ENCODE results near the gene GNAQ. TPM values are rescaled to one million over a fixed set of nuclear protein-coding genes. Genes with fewer than 3 reads are reported as not detected.

GNAQ gene
- total and polyA plus RNA-seq, 8 donors = 13.1 to 75.3 (median 38.5) TPM

DNA sequence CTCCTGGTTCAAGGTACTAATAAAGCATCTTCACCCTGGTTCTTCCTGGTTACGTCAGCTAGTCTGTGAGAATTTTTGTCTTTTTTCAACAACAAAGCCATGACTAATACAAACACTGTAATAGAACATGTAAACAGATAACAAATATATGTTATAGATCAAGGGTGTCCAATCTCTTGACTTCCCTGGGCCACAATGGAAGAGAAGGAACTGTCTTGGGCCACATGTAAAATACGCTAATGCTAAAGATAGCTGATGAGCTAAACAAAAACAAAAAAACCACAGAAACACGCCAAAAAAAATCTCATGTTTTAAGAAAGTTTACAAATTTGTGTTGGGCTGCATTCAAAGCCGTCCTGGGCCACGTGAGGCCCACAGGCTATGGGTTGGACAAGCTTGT lies 259.0 kb downstream of the GNAQ start:
- Histone ChIP-seq H3K36me3 (peaks cover 0 to 10% (median 4%) of the 10 kb centered on the region in 4 donors), H3K27ac (no peak overlapping the region), H3K4me3 (no peak overlapping the region), H3K9me3 (no peaks in the 10 kb centered on the region), H3K4me1 (peaks cover 0 to 13% (median 0%) of the 10 kb centered on the region in 4 donors), H3K27me3 (no peaks in the 10 kb centered on the region)
- WGBS, 5 donors = 67 to 85% (median 78%) methylated on average over 5 of the region's 5 CpGs
- DNase-seq = no peak
- TF ChIP-seq POLR2A (IDR thresholded peaks at IDR 0.05) (no peak), POLR2AphosphoS5 (IDR thresholded peaks at IDR 0.05) (no peak), EP300 (IDR thresholded peaks at IDR 0.05) (no peak)
- TF ChIP-seq, protein P1, sequence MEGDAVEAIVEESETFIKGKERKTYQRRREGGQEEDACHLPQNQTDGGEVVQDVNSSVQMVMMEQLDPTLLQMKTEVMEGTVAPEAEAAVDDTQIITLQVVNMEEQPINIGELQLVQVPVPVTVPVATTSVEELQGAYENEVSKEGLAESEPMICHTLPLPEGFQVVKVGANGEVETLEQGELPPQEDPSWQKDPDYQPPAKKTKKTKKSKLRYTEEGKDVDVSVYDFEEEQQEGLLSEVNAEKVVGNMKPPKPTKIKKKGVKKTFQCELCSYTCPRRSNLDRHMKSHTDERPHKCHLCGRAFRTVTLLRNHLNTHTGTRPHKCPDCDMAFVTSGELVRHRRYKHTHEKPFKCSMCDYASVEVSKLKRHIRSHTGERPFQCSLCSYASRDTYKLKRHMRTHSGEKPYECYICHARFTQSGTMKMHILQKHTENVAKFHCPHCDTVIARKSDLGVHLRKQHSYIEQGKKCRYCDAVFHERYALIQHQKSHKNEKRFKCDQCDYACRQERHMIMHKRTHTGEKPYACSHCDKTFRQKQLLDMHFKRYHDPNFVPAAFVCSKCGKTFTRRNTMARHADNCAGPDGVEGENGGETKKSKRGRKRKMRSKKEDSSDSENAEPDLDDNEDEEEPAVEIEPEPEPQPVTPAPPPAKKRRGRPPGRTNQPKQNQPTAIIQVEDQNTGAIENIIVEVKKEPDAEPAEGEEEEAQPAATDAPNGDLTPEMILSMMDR (IDR thresholded peaks at IDR 0.05) = no peak
- intact Hi-C loops (cut with DNase I; ENCODE audit: low total_unique reads) = no loop called here

DNA sequence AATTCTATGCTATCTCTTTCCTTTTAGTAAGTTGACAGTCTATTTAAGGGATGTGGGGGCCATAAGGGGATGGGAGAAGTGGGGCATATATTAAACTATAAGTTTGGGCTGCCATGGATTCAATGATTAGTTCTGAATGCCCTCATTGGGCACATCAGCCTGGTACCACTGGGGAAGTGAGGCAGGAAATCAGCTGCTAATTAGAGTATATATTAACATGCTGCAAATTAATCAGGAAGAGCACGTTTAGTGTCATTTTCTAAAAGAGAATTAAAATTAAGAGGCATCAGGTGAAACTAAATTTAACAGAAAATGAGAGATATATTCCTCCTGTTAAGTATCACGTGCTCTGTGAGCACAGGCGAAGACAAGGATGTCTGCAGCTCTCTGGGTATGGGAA lies 260.4 kb downstream of the GNAQ start:
- H3K27me3 ChIP-seq = no peaks in the 10 kb centered on the region
- intact Hi-C loops (cut with DNase I; ENCODE audit: low total_unique reads) = no loop called here
- 85 to 92% (median 90%) methylated on average over 3 of the region's 3 CpGs for WGBS, 5 donors
- DNase-seq = no peak
- peaks cover 0 to 9% (median 1%) of the 10 kb centered on the region in 4 donors for H3K36me3 ChIP-seq
- TF ChIP-seq POLR2A (IDR thresholded peaks at IDR 0.05) (no peak), EP300 (IDR thresholded peaks at IDR 0.05) (no peak), POLR2AphosphoS5 (IDR thresholded peaks at IDR 0.05) (no peak)
- TF ChIP-seq, protein P1 (IDR thresholded peaks at IDR 0.05) = no peak
- H3K4me3 ChIP-seq = no peak overlapping the region
- no peaks in the 10 kb centered on the region for H3K9me3 ChIP-seq
- H3K27ac ChIP-seq = no peak overlapping the region
- H3K4me1 ChIP-seq = peaks cover 0 to 13% (median 0%) of the 10 kb centered on the region in 4 donors

DNA sequence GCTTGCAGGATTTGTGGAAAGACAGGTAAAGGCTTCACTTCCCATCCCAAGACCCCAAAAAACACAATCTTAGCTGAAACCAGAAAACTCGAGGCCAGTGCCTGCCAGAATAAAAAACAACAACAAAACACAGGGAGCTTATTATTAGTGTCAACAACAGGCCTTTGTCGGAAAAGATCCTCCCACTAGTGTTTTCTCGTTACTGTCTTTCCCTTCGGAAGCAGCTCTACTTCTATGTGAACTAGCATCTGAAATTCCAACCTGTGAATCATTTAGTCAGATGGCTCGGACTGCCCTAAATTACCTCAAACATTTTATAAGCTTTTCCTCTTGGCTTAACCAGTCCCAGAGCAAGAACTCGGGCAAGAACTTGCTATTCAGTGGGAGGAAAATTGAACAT lies 261.3 kb downstream of the GNAQ start:
- WGBS, 5 donors = 86 to 90% (median 88%) methylated on average over 6 of the region's 6 CpGs

DNA sequence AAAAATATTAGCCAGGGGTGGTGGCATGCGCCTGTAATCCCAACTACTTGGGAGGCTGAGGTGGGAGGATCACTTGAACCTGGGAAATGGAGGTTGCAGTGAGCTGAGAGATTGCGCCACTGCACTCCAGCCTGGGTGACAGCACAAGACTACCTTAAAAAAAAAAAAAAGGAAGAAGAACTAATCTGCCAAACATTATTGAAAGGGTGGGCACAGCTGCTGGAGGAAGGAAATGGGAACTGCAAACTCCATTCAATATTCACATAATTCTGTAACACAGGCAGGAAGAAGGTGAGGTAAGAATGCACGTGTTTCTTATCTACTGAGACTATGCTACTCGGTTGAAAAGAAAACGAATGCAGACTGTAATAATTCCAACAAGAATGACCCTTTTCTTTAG lies 262.4 kb downstream of the GNAQ start:
- DNase-seq = no peak
- intact Hi-C loops (cut with DNase I; ENCODE audit: low total_unique reads) = no loop called here
- Histone ChIP-seq H3K27ac (no peak overlapping the region), H3K36me3 (no peaks in the 10 kb centered on the region), H3K27me3 (no peaks in the 10 kb centered on the region), H3K4me3 (no peak overlapping the region), H3K4me1 (peaks cover 0 to 13% (median 0%) of the 10 kb centered on the region in 4 donors), H3K9me3 (no peaks in the 10 kb centered on the region)
- no peak for TF ChIP-seq EP300 (IDR thresholded peaks at IDR 0.05)
- TF ChIP-seq POLR2AphosphoS5 (IDR thresholded peaks at IDR 0.05) = no peak
- no peak for TF ChIP-seq POLR2A (IDR thresholded peaks at IDR 0.05)
- TF ChIP-seq, protein P1 (IDR thresholded peaks at IDR 0.05) = no peak
- 69 to 75% (median 70%) methylated on average over 5 of the region's 5 CpGs for WGBS, 5 donors

More for the DNA sequence above, 261.3 kb downstream of the GNAQ start:
- H3K27me3 ChIP-seq = no peaks in the 10 kb centered on the region
- intact Hi-C loops (cut with DNase I; ENCODE audit: low total_unique reads) = no loop called here
- no peak for DNase-seq
- peaks cover 0 to under 1% (median 0%) of the 10 kb centered on the region in 4 donors for H3K36me3 ChIP-seq
- no peak for TF ChIP-seq POLR2AphosphoS5 (IDR thresholded peaks at IDR 0.05)
- TF ChIP-seq, protein P1 (IDR thresholded peaks at IDR 0.05) = no peak
- no peak for TF ChIP-seq EP300 (IDR thresholded peaks at IDR 0.05)
- peaks cover 0 to 13% (median 0%) of the 10 kb centered on the region in 4 donors for H3K4me1 ChIP-seq
- H3K9me3 ChIP-seq = no peaks in the 10 kb centered on the region
- no peak overlapping the region for H3K27ac ChIP-seq
- H3K4me3 ChIP-seq = no peak overlapping the region
